HG03457 (cell line): Measurements from ENCODE around the gene PCDHB10.
"Not testable (repeated sequence)": the region's sequence is repeated elsewhere in the genome, so short reads cannot be mapped to it uniquely, and the experiment has no call there.

Experiments used
- ATAC-seq: cut with Tn5 transposase; IDR thresholded peaks from one replicate; pipeline ENCODE4 v1.9.1; 2021; ENCODE audit warnings: moderate number of reproducible peaks; ENCODE audit not compliant: unreplicated experiment

Gene PCDHB10

GRCh38 chr5:141192110-141192725, at the start of gene PCDHB10:
TSS of gene PCDHB10 (plus strand) at chr5:141192353. CDS start at chr5:141192553, 200 bp downstream.
- ATAC-seq: no peak

DNA sequence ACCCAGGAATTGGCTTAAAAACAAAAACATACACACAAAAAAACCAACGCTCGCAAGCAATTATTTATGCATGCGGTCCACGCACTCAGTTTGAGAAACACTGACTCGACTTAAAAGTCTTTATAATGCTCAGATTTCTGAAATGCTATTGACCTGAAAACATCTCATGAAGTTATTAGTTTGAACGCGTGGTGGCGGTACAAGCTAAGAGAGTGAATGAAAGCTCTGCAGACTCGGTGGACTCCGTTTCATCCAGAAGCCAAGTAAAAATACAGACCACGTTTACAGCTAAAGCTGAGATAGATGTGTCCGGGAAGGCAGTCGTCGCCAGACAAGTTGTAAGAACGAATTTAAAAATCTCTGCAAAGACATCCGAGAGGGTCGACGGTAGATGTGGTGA, 42.3 kb upstream of the PCDHB10 start, which contains the start of gene PCDHB6:
PCDHB6 (plus strand) TSS at position 246 of the 400 bp plus-strand sequence. CDS start 201 bp downstream, outside the sequence.
- no peak for ATAC-seq

- ATAC-seq: no peak
These were observed 41.7 kb upstream of the PCDHB10 start for GRCh38 chr5:141150224-141150992.

DNA sequence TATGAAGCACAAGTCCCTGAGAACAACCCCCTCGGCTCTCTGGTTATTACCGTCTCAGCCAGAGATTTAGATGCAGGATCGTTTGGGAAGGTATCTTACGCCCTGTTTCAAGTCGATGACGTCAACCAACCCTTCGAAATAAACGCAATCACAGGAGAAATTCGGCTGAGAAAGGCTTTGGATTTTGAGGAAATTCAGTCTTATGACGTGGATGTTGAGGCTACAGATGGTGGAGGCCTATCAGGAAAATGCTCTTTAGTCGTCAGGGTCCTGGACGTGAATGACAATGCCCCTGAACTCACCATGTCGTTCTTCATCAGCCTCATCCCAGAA, 41.2 kb upstream of the PCDHB10 start:
- no peak for ATAC-seq

DNA sequence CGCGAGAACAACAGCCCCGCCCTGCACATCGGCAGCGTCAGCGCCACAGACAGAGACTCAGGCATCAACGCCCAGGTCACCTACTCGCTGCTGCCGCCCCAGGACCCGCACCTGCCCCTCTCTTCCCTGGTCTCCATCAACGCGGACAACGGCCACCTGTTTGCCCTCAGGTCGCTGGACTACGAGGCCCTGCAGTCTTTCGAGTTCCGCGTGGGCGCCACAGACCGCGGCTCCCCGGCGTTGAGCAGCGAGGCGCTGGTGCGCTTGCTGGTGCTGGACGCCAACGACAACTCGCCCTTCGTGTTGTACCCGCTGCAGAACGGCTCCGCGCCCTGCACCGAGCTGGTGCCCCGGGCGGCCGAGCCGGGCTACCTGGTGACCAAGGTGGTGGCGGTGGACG, 40.5 kb upstream of the PCDHB10 start:
- not testable (repeated sequence) for ATAC-seq

DNA sequence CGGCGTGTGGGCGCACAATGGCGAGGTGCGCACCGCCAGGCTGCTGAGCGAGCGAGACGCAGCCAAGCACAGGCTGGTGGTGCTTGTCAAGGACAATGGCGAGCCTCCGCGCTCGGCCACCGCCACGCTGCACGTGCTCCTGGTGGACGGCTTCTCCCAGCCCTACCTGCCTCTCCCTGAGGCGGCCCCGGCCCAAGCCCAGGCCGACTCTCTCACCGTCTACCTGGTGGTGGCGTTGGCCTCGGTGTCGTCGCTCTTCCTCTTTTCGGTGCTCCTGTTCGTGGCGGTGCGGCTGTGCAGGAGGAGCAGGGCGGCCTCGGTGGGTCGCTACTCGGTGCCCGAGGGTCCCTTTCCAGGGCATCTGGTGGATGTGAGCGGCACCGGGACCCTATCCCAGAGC, 40.1 kb upstream of the PCDHB10 start:
- ATAC-seq: not testable (repeated sequence)

DNA sequence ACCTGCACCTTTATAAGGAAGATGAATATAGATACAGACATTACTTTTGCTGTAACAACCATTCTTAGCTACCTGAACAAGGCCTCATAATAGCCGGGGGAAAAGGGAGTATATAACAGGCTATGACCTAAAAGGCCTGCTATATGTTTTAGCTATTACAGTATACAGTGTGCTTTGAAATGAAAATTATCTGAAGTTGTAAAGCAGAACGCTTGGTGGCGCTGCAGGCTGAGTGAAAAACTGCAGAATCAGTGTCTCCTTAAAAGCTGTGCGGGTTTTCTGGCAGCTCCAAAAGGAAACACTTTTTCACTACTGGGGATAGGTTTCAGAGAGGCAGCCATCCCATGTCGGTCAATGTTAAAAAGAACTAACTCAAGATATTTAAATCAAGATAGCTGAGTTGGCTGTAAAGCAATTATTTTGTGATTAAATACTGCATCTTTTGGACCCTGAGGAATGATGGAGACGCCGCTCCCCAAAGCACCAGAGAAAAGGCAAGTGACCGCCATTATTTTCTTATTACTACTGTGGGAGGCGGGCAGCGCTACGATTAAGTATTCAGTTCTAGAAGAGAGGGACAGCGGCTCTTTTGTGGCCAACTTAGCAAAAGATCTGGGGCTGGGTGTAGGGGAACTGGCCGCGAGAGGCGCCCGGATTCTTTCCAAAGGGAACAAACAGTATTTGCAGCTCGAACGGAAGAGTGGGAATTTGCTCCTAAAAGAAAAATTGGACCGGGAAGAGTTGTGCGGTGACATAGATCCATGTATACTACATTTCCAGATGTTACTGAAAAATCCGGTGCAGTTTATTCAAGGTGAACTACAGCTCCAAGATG, 36.4 kb upstream of the PCDHB10 start:
- no peak for ATAC-seq

- ATAC-seq: not testable (repeated sequence)
These were observed 34.8 kb upstream of the PCDHB10 start for GRCh38 chr5:141157356-141157755.

DNA sequence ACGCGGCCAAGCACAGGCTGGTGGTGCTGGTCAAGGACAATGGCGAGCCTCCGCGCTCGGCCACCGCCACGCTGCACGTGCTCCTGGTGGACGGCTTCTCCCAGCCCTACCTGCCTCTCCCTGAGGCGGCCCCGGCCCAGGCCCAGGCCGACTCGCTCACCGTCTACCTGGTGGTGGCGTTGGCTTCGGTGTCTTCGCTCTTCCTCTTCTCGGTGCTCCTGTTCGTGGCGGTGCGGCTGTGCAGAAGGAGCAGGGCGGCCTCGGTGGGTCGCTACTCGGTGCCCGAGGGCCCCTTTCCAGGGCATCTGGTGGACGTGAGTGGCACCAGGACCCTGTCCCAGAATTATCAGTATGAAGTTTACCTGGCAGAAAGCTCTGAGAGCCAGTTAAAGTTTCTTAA, 34.3 kb upstream of the PCDHB10 start:
- ATAC-seq: not testable (repeated sequence)

DNA sequence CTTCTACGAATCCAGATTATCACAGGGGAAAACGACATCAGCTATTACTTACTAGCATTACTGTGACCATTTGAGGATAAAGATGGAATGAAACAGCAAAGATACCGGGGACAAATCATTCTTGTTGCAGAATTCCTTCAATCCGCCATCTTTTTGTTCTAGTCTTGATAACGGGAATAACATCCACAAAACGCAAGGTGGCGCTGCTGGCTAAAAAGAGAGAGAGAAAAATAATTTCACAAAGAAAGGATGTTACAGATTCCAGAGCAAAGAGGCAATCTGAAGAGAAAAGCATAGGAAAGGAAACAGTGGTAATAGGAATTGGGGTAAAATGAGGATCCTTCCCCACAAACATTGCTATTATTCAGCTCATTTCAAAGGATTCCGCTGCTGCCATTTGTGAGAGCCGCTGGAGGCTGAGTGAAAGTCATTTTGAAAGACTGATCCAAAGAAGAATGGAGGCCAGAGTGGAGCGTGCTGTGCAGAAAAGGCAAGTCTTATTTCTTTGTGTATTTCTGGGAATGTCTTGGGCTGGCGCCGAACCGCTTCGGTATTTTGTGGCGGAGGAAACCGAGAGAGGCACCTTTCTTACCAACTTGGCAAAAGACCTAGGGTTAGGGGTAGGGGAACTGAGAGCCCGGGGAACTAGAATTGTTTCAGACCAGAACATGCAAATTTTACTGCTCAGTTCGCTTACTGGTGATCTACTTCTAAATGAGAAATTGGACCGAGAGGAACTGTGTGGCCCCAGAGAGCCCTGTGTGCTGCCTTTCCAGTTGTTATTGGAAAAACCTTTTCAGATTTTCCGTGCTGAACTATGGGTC, 19.6 kb upstream of the PCDHB10 start, which contains the start of gene PCDHB7:
PCDHB7 (plus strand) TSS at position 264 of the 824 bp plus-strand sequence; CDS start at position 456, 192 bp downstream.
- ATAC-seq: no peak

- not testable (repeated sequence) for ATAC-seq
These were observed 17.7 kb upstream of the PCDHB10 start for GRCh38 chr5:141174291-141175104.

- no peak for ATAC-seq
These were observed 16.2 kb upstream of the PCDHB10 start for GRCh38 chr5:141175933-141176332.

- not testable (repeated sequence) for ATAC-seq
These were observed 14.5 kb upstream of the PCDHB10 start, which contains the start of gene PCDHB8 for GRCh38 chr5:141177577-141178191. TSS of gene PCDHB8 (plus strand) at chr5:141177790. CDS start at chr5:141178035, 245 bp downstream.

GRCh38 chr5:141179371-141179770, 12.8 kb upstream of the PCDHB10 start:
- not testable (repeated sequence) for ATAC-seq

- ATAC-seq: not testable (repeated sequence)
These were observed 12.3 kb upstream of the PCDHB10 start for GRCh38 chr5:141179876-141180275.

DNA sequence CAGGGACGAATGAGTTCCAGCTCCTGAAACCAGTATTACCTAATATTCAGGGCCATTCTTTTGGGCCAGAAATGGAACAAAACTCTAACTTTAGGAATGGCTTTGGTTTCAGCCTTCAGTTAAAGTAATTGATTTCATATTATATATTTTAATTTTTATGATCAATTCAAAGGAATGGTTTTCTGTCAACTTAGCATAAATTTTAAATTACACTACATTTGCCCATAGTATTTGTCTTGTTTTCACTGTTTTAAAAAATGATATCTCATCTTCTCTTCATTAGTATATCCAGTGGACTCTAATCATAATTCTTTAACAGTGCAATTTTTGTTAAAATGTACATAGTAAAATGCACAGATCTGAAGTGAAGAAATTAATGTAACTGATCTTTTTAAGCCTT, 11.8 kb upstream of the PCDHB10 start:
- no peak for ATAC-seq

DNA sequence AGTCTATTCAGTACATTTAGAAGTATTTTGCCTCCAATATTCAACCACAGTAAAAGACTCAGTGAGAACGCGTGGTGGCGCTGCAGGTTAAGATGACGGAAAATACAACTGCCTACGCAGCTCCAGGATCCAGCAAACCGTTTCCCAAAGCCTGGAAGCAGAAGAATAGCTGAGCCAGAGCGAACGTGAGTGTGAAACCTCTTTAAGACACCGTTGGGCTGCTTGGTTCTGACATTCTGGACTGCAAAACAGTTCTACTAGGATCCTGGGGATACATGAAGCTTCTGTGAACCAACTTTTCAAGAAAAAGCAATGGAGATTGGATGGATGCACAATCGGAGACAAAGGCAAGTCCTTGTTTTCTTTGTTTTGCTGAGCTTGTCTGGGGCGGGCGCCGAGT, 9.9 kb upstream of the PCDHB10 start, which contains the start of gene PCDHB16:
PCDHB16 (plus strand) TSS at position 140 of the 400 bp plus-strand sequence; CDS start at position 313, 173 bp downstream.
- no peak for ATAC-seq

DNA sequence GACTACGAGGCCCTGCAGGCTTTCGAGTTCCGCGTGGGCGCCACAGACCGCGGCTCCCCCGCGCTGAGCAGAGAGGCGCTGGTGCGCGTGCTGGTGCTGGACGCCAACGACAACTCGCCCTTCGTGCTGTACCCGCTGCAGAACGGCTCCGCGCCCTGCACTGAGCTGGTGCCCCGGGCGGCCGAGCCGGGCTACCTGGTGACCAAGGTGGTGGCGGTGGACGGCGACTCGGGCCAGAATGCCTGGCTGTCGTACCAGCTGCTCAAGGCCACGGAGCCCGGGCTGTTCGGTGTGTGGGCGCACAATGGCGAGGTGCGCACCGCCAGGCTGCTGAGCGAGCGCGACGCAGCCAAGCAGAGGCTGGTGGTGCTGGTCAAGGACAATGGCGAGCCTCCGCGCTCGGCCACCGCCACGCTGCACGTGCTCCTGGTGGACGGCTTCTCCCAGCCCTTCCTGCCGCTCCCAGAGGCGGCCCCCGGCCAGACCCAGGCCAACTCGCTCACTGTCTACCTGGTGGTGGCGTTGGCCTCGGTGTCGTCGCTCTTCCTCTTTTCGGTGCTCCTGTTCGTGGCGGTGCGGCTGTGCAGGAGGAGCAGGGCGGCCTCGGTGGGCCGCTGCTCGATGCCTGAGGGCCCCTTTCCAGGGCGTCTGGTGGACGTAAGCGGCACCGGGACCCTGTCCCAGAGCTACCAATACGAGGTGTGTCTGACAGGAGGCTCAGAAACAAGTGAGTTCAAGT, 7.9 kb upstream of the PCDHB10 start:
- not testable (repeated sequence) for ATAC-seq
